CD4-positive, alpha-beta T cell treated with Interleukin-12 subunit alpha and Interleukin-12 subunit beta, for 1 hour (primary cell): ENCODE measurements around the gene GAS7.

Source experiments
- DNase-seq: peaks from one replicate; pipeline ENCODE4 v3.0.0-alpha.2; 2020

Gene GAS7

DNA sequence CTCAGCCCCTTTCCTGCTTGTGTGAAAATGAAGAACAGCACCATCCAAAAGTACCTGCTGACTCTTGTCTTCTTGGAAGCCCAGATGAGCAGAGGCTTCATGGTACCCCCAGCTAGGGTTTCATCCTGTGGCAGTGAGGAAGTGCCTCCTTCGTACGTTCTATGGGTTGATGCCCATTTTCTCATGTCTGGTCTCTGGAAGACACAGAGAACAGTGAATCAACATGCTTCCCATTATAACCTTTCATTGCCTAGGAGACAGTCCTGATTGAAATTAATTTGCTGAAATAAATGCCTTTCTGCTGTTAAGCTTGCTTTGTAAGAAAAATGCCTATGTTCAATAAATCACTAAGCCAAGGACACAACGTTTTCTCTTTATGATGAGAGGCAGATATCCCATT is 329.9 kb downstream of the GAS7 start:
- no peak for DNase-seq

DNA sequence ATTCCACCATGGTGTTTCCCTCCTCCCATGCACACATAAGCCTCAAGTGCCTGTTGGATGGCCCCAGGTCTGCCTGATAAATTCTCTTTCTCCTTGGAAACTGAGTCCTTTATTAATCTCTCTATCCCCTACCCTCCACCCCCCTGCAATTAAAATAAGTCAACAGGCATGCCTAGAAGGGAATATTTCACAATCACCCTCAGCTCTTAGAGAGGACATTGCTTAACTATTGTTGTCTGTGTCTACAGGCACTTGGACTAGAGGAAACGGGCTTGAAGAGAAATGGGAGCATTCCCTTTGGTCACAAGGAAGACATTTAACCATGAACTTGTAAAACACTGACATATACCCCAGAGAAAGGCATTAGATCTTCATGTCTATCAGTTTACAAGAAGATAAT is 332.8 kb downstream of the GAS7 start:
- DNase-seq = no peak

DNA sequence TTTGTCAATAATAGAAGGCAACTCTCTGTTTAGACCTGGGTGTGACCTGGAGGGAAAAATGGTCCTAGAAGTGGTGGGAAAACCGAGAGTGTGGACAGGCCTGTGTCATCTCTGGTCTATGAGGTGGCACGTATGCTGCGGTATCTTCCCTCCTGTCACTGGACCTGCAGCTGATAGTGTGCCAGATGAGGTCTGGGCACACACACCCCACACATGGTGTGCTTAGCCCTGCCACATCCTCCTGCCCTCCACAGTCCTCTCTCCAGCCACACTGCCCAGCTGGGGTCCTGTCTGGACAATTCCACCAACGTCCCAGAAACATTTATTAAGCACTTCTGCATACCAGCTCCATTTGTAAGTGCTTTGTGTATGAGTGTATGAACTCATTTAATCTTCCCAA is 335.5 kb downstream of the GAS7 start:
- DNase-seq = no peak

DNA sequence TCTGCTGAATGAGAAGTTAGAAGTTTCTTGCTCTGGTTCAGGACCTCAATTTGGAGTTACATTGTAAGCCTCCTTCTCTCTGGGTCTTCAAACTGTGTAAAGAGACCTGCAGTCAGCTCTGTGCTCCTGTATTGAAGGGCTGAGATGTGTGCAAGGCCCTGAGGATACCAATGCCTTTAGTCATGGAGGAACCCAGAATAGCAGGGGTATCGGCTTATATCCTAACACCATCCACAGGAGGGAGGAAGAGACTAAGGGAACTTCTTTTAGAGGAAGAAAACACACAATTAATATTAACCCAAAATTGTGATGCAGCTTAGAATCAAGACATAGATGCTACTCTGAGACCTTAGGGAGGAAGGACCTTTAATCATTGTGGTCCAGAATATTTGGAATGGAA is 336.2 kb downstream of the GAS7 start:
- DNase-seq = no peak

DNA sequence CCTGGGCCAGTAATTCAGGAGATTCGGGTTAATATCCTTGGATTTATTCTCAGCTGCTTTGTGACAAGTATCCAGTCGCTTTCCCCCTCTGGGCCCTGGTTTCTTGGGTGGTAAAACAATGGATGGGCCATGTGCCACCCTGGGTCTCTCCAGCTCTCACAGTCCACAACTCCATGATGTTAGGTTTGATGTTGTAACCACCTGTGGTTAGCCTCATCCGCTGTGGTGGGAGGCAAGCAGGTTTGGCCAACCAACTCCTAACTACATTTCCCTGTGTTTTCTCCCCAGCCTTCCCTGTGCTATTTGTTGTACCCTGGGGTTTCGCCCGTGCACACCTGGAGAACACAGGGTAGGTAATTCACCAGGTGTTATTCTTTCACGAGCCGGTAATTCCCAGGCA is 337.6 kb downstream of the GAS7 start:
- no peak for DNase-seq
